Fibroblast of mammary gland (primary cell): Measurements from ENCODE around the gene RUNDC3A.
"Not testable (repeated sequence)": the region's sequence is repeated elsewhere in the genome, so short reads cannot be mapped to it uniquely, and the experiment has no call there.

Experiments used
- DNase-seq: peaks from one replicate; pipeline ENCODE4 v3.0.0-alpha.2; 2010; ENCODE audit warnings: low read depth
- H3K4me3 ChIP-seq: 2 replicates; pipeline ENCODE4 v1.5.1; 2011; ENCODE audit warnings: low read depth, mild to moderate bottlenecking, low read length, moderate library complexity; ENCODE audit not compliant: control insufficient read depth
- TF ChIP-seq, protein P1 (sequence below): conservative IDR thresholded peaks from 2 replicates; pipeline ENCODE4 v1.5.1; 2011; ENCODE audit warnings: low read depth, low read length, inconsistent platforms; ENCODE audit not compliant: control insufficient read depth, insufficient read depth

Gene RUNDC3A

GRCh38 chr17:44333371-44333770, 25.0 kb downstream of the RUNDC3A start:
- TF ChIP-seq, protein P1, sequence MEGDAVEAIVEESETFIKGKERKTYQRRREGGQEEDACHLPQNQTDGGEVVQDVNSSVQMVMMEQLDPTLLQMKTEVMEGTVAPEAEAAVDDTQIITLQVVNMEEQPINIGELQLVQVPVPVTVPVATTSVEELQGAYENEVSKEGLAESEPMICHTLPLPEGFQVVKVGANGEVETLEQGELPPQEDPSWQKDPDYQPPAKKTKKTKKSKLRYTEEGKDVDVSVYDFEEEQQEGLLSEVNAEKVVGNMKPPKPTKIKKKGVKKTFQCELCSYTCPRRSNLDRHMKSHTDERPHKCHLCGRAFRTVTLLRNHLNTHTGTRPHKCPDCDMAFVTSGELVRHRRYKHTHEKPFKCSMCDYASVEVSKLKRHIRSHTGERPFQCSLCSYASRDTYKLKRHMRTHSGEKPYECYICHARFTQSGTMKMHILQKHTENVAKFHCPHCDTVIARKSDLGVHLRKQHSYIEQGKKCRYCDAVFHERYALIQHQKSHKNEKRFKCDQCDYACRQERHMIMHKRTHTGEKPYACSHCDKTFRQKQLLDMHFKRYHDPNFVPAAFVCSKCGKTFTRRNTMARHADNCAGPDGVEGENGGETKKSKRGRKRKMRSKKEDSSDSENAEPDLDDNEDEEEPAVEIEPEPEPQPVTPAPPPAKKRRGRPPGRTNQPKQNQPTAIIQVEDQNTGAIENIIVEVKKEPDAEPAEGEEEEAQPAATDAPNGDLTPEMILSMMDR, result no peak
- no peak for DNase-seq
- H3K4me3 ChIP-seq, result no peak overlapping the region

DNA sequence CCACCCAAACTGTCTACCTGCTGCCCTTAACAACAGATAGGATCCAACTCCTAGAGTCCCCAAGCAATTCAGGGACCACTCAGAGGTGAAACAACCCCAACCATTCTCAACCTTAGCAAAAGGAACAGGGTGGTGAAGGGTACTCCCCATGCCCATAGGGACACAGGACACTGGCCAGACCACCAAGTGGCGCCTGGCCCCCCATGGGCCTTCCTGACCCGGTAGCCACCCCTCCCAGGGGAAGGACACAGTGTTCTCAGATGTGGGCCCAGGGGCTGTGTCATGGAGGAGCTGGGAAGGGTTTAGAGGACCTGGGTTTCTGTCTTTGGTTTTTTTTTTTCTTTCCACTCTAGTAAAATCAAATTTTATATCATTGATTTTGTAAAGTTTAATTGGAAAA, 25.9 kb downstream of the RUNDC3A start:
- TF ChIP-seq, protein P1, result no peak
- no peak for DNase-seq
- H3K4me3 ChIP-seq, result no peak overlapping the region

GRCh38 chr17:44334727-44335126, 26.3 kb downstream of the RUNDC3A start:
- no peak overlapping the region for H3K4me3 ChIP-seq
- no peak for DNase-seq
- TF ChIP-seq, protein P1, result no peak

GRCh38 chr17:44335564-44335963, 27.2 kb downstream of the RUNDC3A start:
- H3K4me3 ChIP-seq, result no peak overlapping the region
- no peak for DNase-seq
- TF ChIP-seq, protein P1, result no peak

GRCh38 chr17:44335968-44336367, 27.6 kb downstream of the RUNDC3A start:
- no peak for DNase-seq
- TF ChIP-seq, protein P1, result no peak
- H3K4me3 ChIP-seq, result no peak overlapping the region

DNA sequence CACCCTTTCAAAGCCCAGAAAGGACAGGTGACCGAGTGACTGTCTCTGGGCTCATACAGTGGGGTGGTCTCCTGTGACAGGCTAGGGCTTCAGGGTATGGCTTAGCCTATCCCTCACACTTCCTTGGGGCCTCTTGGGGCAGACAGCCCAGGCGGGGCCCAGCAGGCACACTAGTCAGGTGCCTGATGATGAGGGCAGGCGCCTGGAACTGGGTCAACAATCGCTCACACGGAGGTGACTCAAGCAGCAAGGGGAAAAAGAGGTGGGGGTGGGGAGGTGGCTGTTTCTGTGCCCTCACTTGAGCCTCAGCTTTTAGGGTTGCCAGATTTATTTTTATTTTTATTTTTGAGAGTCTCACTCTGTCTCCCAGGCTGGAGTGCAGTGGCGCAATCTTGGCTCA, 30.3 kb downstream of the RUNDC3A start:
- no peak overlapping the region for H3K4me3 ChIP-seq
- DNase-seq, result peak; percentile 27

GRCh38 chr17:44340553-44340952, 32.2 kb downstream of the RUNDC3A start:
- not testable (repeated sequence) for H3K4me3 ChIP-seq, DNase-seq

More for the DNA sequence above, 30.3 kb downstream of the RUNDC3A start:
- TF ChIP-seq, protein P1, result no peak
